ENCODE data around the gene LHX5. TPM values are rescaled to one million over a fixed set of nuclear protein-coding genes. Genes with fewer than 3 reads are reported as not detected.
A peak's percentile ranks its signal among the peaks of the same experiment; 100 is the strongest.

The LHX5 gene
- total RNA-seq, 1 donor from 2014 or later, result 3.1 TPM

GRCh38 chr12:113512568-113512967 lies 40.9 kb upstream of the LHX5 start:
- H3K36me3 Mint-ChIP-seq (ENCODE audit: unreplicated experiment), result peaks cover 6% of the 10 kb centered on the region
- H3K4me1 Mint-ChIP-seq (ENCODE audit: low read depth, unreplicated experiment), result peaks cover 5% of the 10 kb centered on the region
- peak; percentile 36 for DNase-seq
- peaks cover under 1% of the 10 kb centered on the region for H3K9me3 Mint-ChIP-seq (ENCODE audit: unreplicated experiment)
- no peak for TF ChIP-seq CTCF (IDR thresholded peaks at IDR 0.05; ENCODE audit: partially characterized antibody, unreplicated experiment)
- no peak overlapping the region for H3K27ac Mint-ChIP-seq (ENCODE audit: unreplicated experiment)
- peaks cover 19% of the 10 kb centered on the region for H3K27me3 Mint-ChIP-seq (ENCODE audit: unreplicated experiment)
- no peak overlapping the region for H3K4me3 Mint-ChIP-seq (ENCODE audit: unreplicated experiment)

- DNase-seq, result no peak
- Mint-ChIP-seq H3K4me1 (ENCODE audit: low read depth, unreplicated experiment) (no peaks in the 10 kb centered on the region), H3K27ac (ENCODE audit: unreplicated experiment) (no peak overlapping the region), H3K9me3 (ENCODE audit: unreplicated experiment) (no peaks in the 10 kb centered on the region), H3K27me3 (ENCODE audit: unreplicated experiment) (peaks cover 8% of the 10 kb centered on the region), H3K36me3 (ENCODE audit: unreplicated experiment) (no peaks in the 10 kb centered on the region), H3K4me3 (ENCODE audit: unreplicated experiment) (no peak overlapping the region)
- TF ChIP-seq CTCF (IDR thresholded peaks at IDR 0.05; ENCODE audit: partially characterized antibody, unreplicated experiment), result no peak
These were observed 35.2 kb upstream of the LHX5 start for GRCh38 chr12:113506867-113507266.

- Mint-ChIP-seq H3K4me3 (ENCODE audit: unreplicated experiment) (peak overlapping the region; percentile 18), H3K9me3 (ENCODE audit: unreplicated experiment) (no peaks in the 10 kb centered on the region), H3K4me1 (ENCODE audit: low read depth, unreplicated experiment) (peaks cover 1% of the 10 kb centered on the region), H3K27ac (ENCODE audit: unreplicated experiment) (no peak overlapping the region), H3K27me3 (ENCODE audit: unreplicated experiment) (peaks cover 8% of the 10 kb centered on the region), H3K36me3 (ENCODE audit: unreplicated experiment) (no peaks in the 10 kb centered on the region)
- TF ChIP-seq CTCF (IDR thresholded peaks at IDR 0.05; ENCODE audit: partially characterized antibody, unreplicated experiment), result no peak
- no peak for DNase-seq
These were observed 34.3 kb upstream of the LHX5 start for GRCh38 chr12:113505941-113506340.

GRCh38 chr12:113504917-113505316 lies 33.2 kb upstream of the LHX5 start:
- H3K27ac Mint-ChIP-seq (ENCODE audit: unreplicated experiment), result no peak overlapping the region
- H3K4me1 Mint-ChIP-seq (ENCODE audit: low read depth, unreplicated experiment), result peaks cover 8% of the 10 kb centered on the region
- H3K9me3 Mint-ChIP-seq (ENCODE audit: unreplicated experiment), result no peaks in the 10 kb centered on the region
- H3K4me3 Mint-ChIP-seq (ENCODE audit: unreplicated experiment), result no peak overlapping the region
- TF ChIP-seq CTCF (IDR thresholded peaks at IDR 0.05; ENCODE audit: partially characterized antibody, unreplicated experiment), result no peak
- H3K27me3 Mint-ChIP-seq (ENCODE audit: unreplicated experiment), result peaks cover 12% of the 10 kb centered on the region
- H3K36me3 Mint-ChIP-seq (ENCODE audit: unreplicated experiment), result no peaks in the 10 kb centered on the region
- no peak for DNase-seq

GRCh38 chr12:113500782-113501311 lies 29.2 kb upstream of the LHX5 start:
- H3K9me3 Mint-ChIP-seq (ENCODE audit: unreplicated experiment), result no peaks in the 10 kb centered on the region
- no peak overlapping the region for H3K27ac Mint-ChIP-seq (ENCODE audit: unreplicated experiment)
- H3K27me3 Mint-ChIP-seq (ENCODE audit: unreplicated experiment), result peaks cover 8% of the 10 kb centered on the region
- H3K4me1 Mint-ChIP-seq (ENCODE audit: low read depth, unreplicated experiment), result peaks cover 8% of the 10 kb centered on the region
- H3K4me3 Mint-ChIP-seq (ENCODE audit: unreplicated experiment), result peak overlapping the region; percentile 54
- TF ChIP-seq CTCF (IDR thresholded peaks at IDR 0.05; ENCODE audit: partially characterized antibody, unreplicated experiment), result no peak
- DNase-seq, result no peak
- H3K36me3 Mint-ChIP-seq (ENCODE audit: unreplicated experiment), result no peaks in the 10 kb centered on the region

All from glutamatergic neuron (in vitro differentiated cells).